Mesendoderm (in vitro differentiated cells): ENCODE results near the gene BOC.
A peak's percentile ranks its signal among the peaks of the same experiment; 100 is the strongest.

ENCODE experiments used
- DNase-seq: peaks from one replicate; pipeline ENCODE4 v3.0.0; 2013
- H2AK5ac ChIP-seq: 2 replicates; pipeline ENCODE4 v1.6.1; 2013; ENCODE audit warnings: low read length, inconsistent platforms
- H2BK120ac ChIP-seq: 2 replicates; pipeline ENCODE4 v1.6.1; 2013; ENCODE audit warnings: low read depth, mild to moderate bottlenecking, low read length, moderate library complexity, mixed read lengths
- H2BK15ac ChIP-seq: replicated peaks from 2 replicates; pipeline ENCODE4 v1.6.1; 2013; ENCODE audit warnings: low read depth, mild to moderate bottlenecking, moderate library complexity
- H2BK5ac ChIP-seq: 2 replicates; pipeline ENCODE4 v1.6.1; 2013; ENCODE audit warnings: low read length, inconsistent platforms
- H3K18ac ChIP-seq: 2 replicates; pipeline ENCODE4 v1.6.1; 2013; ENCODE audit warnings: mild to moderate bottlenecking, low read length, mixed read lengths
- H3K23ac ChIP-seq: one replicate; pipeline ENCODE4 v1.6.1; 2013; ENCODE audit warnings: low read length
- H3K27ac ChIP-seq: 2 replicates; pipeline ENCODE4 v1.5.1; 2013; ENCODE audit warnings: low read depth, mild to moderate bottlenecking, inconsistent platforms, low read length, moderate library complexity
- H3K27me3 ChIP-seq: 2 replicates; pipeline ENCODE4 v1.6.1; 2013; ENCODE audit warnings: low read length, control low read depth, mild to moderate bottlenecking, inconsistent platforms; ENCODE audit not compliant: insufficient read depth, poor library complexity
- H3K36me3 ChIP-seq: 2 replicates; pipeline ENCODE4 v1.6.1; 2013; ENCODE audit warnings: low read length, inconsistent platforms; ENCODE audit not compliant: control insufficient read depth, insufficient read depth
- H3K4ac ChIP-seq: one replicate; pipeline ENCODE4 v1.6.1; 2013; ENCODE audit warnings: low read depth, mild to moderate bottlenecking, low read length, moderate library complexity
- H3K4me1 ChIP-seq: 2 replicates; pipeline ENCODE4 v1.6.1; 2013; ENCODE audit warnings: low read depth, low read length, inconsistent platforms; ENCODE audit not compliant: control insufficient read depth
- H3K4me2 ChIP-seq: 2 replicates; pipeline ENCODE4 v1.6.1; 2013; ENCODE audit warnings: low read length
- H3K4me3 ChIP-seq: 2 replicates; pipeline ENCODE4 v1.5.1; 2013; ENCODE audit warnings: mild to moderate bottlenecking, low read length
- H3K56ac ChIP-seq: one replicate; pipeline ENCODE4 v1.6.1; 2013; ENCODE audit warnings: low read length
- H3K79me1 ChIP-seq: 2 replicates; pipeline ENCODE4 v1.6.1; 2013; ENCODE audit warnings: low read length, inconsistent platforms
- H3K79me2 ChIP-seq: 2 replicates; pipeline ENCODE4 v1.6.1; 2013; ENCODE audit warnings: mild to moderate bottlenecking, low read length; ENCODE audit not compliant: control insufficient read depth, insufficient read depth
- H3K9ac ChIP-seq: 2 replicates; pipeline ENCODE4 v1.6.1; 2013; ENCODE audit warnings: low read length, inconsistent platforms
- H4K5ac ChIP-seq: one replicate; pipeline ENCODE4 v1.6.1; 2013; ENCODE audit warnings: low read length
- H4K8ac ChIP-seq: one replicate; pipeline ENCODE4 v1.6.1; 2013; ENCODE audit warnings: low read depth, mild to moderate bottlenecking, control low read depth, low read length, moderate library complexity
- WGBS: extraction: QIAGEN DNeasy Blood & Tissue Kit; methylation state at CpG from one replicate; pipeline ENCODE4 v1.1.7; 2013; ENCODE audit warnings: low lambda C conversion rate, missing lambda C conversion rate; ENCODE audit not compliant: insufficient coverage; ENCODE audit errors: extremely low coverage; 5-methylcytosine and 5-hydroxymethylcytosine counted together

Gene BOC

DNA sequence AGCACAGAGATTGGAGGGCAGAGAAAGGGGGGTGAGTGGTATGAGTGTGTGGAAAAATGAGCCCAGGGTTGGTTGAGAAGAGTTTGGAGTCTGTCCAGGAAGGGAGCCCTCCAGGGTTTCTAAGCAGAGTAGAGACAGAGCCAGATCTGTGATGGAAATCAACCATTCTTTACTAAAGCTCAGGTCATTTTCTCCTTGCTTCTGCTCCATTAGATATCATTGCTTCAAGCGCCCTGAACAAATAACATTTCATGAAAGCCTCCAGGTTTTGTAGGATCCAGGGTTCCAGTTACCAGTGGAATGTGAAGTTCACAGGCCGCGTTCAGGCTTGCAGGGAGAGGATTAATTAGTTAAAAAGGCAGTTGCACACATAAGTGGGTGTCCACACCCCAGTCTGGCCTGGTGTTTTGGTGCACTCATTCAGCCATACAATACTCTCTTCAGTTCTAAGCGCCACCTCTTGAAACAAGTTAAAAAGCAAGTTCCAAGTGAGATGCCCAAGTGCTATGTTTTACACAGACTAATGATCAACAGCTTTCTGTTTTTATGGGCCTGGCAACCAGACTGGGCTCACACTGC lies 16.4 kb upstream of the BOC start:
- H3K27ac ChIP-seq, result no peak overlapping the region
- no peaks in the 10 kb centered on the region for H3K27me3 ChIP-seq
- DNase-seq, result no peak

DNA sequence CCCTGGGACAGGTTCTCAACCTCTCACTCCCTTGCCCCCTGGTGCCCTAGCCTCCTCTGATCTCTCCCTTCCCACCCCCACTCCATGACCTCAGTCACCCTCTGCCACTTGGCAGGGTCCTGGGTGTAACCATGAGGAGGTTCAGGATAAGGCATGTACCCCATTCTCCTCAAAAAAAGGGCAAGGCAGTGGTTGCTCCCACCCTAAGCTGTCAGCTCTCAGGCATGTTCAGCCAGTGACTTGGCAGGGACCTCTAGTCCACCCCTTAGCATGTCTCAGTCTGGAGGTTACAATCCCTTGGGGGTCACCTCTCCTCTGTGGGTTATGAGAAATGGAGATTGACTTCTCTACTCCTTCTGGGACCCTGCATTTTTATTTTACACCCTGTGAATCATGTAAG lies 11.0 kb upstream of the BOC start:
- Histone ChIP-seq H3K4me3 (no peak overlapping the region), H3K79me1 (no peaks in the 10 kb centered on the region), H3K23ac (no peak overlapping the region), H3K27ac (no peak overlapping the region), H2BK120ac (no peak overlapping the region), H3K36me3 (no peaks in the 10 kb centered on the region), H2BK15ac (no peak overlapping the region), H2AK5ac (no peak overlapping the region), H3K18ac (no peak overlapping the region), H4K5ac (no peak overlapping the region), H3K4me2 (no peak overlapping the region), H3K4me1 (peaks cover 2% of the 10 kb centered on the region), H3K4ac (no peak overlapping the region), H4K8ac (no peak overlapping the region), H3K9ac (no peak overlapping the region), H3K79me2 (no peaks in the 10 kb centered on the region), H3K56ac (no peak overlapping the region), H3K27me3 (no peaks in the 10 kb centered on the region), H2BK5ac (no peak overlapping the region)
- DNase-seq, result no peak

More for the DNA sequence above, 16.4 kb upstream of the BOC start:
- H4K8ac ChIP-seq, result no peak overlapping the region
- H3K4ac ChIP-seq, result no peak overlapping the region
- no peaks in the 10 kb centered on the region for H3K36me3 ChIP-seq
- no peak overlapping the region for H3K4me3 ChIP-seq
- H3K79me1 ChIP-seq, result no peaks in the 10 kb centered on the region
- WGBS, result no CpG with 5 or more reads among the region's 4 CpGs
- no peak overlapping the region for H3K9ac ChIP-seq
- no peak overlapping the region for H3K4me2 ChIP-seq
- H3K4me1 ChIP-seq, result peaks cover 3% of the 10 kb centered on the region
- no peak overlapping the region for H3K18ac ChIP-seq
- H3K79me2 ChIP-seq, result no peaks in the 10 kb centered on the region
- H3K56ac ChIP-seq, result no peak overlapping the region
- no peak overlapping the region for H2BK15ac ChIP-seq
- H4K5ac ChIP-seq, result no peak overlapping the region
- H3K23ac ChIP-seq, result no peak overlapping the region
- no peak overlapping the region for H2BK5ac ChIP-seq
- H2AK5ac ChIP-seq, result no peak overlapping the region
- no peak overlapping the region for H2BK120ac ChIP-seq

DNA sequence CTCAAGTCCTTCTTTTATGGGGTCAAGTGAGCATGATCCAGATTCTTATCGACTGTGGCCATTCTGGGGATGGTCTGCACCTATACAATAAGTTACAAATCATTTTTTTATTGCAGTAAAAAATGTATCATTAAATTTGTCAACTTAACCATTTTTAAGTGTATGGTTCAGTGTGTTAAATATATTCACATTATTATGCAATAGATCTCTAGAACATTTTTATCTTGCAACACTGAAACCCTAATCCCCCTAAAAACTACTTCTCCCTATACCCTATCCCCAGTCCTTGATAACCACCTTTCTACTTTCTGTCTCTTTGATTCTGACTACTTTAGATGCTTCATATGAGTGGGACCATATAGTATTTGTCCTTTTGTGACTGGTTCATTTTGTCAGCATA lies 10.4 kb upstream of the BOC start:
- Histone ChIP-seq H2BK120ac (no peak overlapping the region), H2AK5ac (no peak overlapping the region), H3K27me3 (no peaks in the 10 kb centered on the region), H3K4ac (no peak overlapping the region), H3K4me3 (no peak overlapping the region), H2BK5ac (no peak overlapping the region), H3K4me1 (peaks cover 2% of the 10 kb centered on the region), H3K56ac (no peak overlapping the region), H3K9ac (no peak overlapping the region), H2BK15ac (no peak overlapping the region), H4K5ac (no peak overlapping the region), H3K18ac (no peak overlapping the region), H3K27ac (no peak overlapping the region), H4K8ac (no peak overlapping the region), H3K79me1 (no peaks in the 10 kb centered on the region), H3K4me2 (no peak overlapping the region), H3K79me2 (no peaks in the 10 kb centered on the region), H3K23ac (no peak overlapping the region), H3K36me3 (no peaks in the 10 kb centered on the region)
- WGBS, result no CpG with 5 or more reads among the region's 1 CpG
- DNase-seq, result no peak

DNA sequence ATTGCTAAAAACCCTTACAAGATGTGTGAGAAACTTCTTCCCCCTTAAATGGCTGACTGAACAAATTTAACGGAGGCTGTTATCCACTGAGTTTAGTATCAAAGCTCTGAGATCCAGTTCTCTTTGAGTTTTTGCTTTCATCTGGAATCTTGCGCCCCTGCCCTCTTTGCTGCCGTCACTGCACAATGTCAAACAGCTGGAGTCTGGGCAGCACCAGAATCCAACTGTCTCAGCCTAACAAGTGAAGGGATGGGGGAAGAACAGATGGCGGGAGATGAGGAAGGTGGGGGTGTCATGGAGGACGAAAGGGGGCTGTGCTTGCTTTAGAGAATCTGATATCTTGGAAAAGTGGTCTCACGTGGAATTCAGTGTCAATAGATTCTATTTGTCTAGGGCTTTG lies 7.0 kb upstream of the BOC start:
- H3K56ac ChIP-seq, result no peak overlapping the region
- H2BK5ac ChIP-seq, result no peak overlapping the region
- no peaks in the 10 kb centered on the region for H3K27me3 ChIP-seq
- H3K79me2 ChIP-seq, result no peaks in the 10 kb centered on the region
- H3K4me1 ChIP-seq, result peaks cover 2% of the 10 kb centered on the region
- H4K5ac ChIP-seq, result no peak overlapping the region
- no peak for DNase-seq
- H3K18ac ChIP-seq, result no peak overlapping the region
- no peak overlapping the region for H4K8ac ChIP-seq
- WGBS, result no CpG with 5 or more reads among the region's 6 CpGs
- no peak overlapping the region for H3K4ac ChIP-seq
- no peaks in the 10 kb centered on the region for H3K36me3 ChIP-seq
- H3K23ac ChIP-seq, result no peak overlapping the region
- no peak overlapping the region for H3K4me3 ChIP-seq
- no peak overlapping the region for H3K4me2 ChIP-seq
- H3K27ac ChIP-seq, result no peak overlapping the region
- H3K9ac ChIP-seq, result no peak overlapping the region
- no peaks in the 10 kb centered on the region for H3K79me1 ChIP-seq
- H2AK5ac ChIP-seq, result no peak overlapping the region
- no peak overlapping the region for H2BK120ac ChIP-seq
- H2BK15ac ChIP-seq, result no peak overlapping the region

DNA sequence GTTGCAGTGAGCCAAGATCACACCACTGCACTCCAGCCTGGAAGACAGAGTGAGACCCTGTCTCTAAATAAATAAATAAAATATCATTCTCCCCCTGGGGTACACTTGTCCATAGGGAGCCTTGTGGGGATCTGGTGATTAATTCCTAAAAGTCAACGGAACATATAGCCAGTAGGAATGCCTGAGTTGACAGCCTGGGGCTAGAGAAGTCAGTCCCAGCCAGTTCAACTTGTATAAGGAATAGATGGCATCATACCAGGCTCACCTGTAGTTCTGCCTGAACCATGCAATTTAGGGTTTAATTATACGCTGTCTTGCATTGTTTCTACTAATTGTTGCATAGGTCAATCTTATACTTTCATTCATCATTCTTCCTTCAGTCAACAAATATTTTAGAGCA lies 5.9 kb upstream of the BOC start:
- no peak overlapping the region for H4K5ac ChIP-seq
- DNase-seq, result no peak
- no peaks in the 10 kb centered on the region for H3K4me1 ChIP-seq

DNA sequence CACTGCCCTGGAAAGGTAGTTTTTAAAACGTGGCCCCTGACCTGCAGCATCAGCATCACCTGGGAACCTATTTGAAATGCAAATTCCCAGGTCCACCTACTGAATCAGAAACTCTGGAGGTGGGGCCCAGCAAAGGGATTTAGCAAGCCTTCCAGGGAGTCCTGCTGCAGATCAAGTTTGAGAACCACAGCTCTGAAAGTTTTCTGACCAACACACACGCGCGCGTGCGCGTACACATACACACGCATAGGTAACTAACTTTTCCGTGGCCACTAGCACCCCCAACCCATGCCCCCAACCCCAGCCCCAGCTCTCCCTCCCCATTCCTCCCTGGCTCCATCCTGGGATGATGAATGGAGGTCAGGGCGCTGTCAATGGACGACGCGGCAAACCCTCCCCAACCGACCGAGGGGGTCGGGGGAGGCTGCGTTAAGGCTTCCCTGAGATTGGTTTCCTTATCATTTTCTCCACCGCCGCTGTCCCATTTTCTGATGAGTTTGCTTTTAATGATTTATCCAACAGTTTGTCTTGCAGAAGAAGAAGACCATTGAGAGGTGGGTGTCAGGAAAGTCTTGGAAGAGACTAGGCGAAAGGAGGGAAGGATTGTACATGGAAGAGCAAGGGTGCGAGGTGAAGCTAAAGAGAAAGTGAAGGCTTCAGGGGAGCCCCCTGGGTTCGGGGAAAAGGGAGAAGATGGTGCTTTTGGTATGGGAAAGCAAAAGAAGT lies 590 bp upstream of the BOC start:
- DNase-seq, result peak; percentile 45
- H2BK15ac ChIP-seq, result no peak overlapping the region
- no peaks in the 10 kb centered on the region for H3K79me1 ChIP-seq
- no CpG with 5 or more reads among the region's 22 CpGs for WGBS
- H3K36me3 ChIP-seq, result no peaks in the 10 kb centered on the region
- H4K5ac ChIP-seq, result no peak overlapping the region
- H4K8ac ChIP-seq, result no peak overlapping the region
- no peak overlapping the region for H2BK120ac ChIP-seq
- peak overlapping the region; percentile 62 for H3K18ac ChIP-seq
- H2BK5ac ChIP-seq, result no peak overlapping the region
- H2AK5ac ChIP-seq, result no peak overlapping the region
- H3K27me3 ChIP-seq, result peaks cover 6% of the 10 kb centered on the region
- peak overlapping the region; percentile 51 for H3K4me3 ChIP-seq
- peak overlapping the region; percentile 91 for H3K56ac ChIP-seq
- H3K4ac ChIP-seq, result no peak overlapping the region
- no peak overlapping the region for H3K23ac ChIP-seq
- peak overlapping the region; percentile 75 for H3K9ac ChIP-seq
- peak overlapping the region; percentile 80 for H3K4me2 ChIP-seq
- no peaks in the 10 kb centered on the region for H3K4me1 ChIP-seq
- H3K27ac ChIP-seq, result no peak overlapping the region
- H3K79me2 ChIP-seq, result no peaks in the 10 kb centered on the region

More for the DNA sequence above, 5.9 kb upstream of the BOC start:
- Histone ChIP-seq H3K79me2 (no peaks in the 10 kb centered on the region), H3K56ac (no peak overlapping the region), H3K4me3 (no peak overlapping the region), H3K36me3 (no peaks in the 10 kb centered on the region), H3K4ac (no peak overlapping the region), H3K79me1 (no peaks in the 10 kb centered on the region), H2BK120ac (no peak overlapping the region), H2AK5ac (no peak overlapping the region), H3K27ac (no peak overlapping the region), H4K8ac (no peak overlapping the region), H3K27me3 (no peaks in the 10 kb centered on the region), H3K9ac (no peak overlapping the region), H3K4me2 (no peak overlapping the region), H3K23ac (no peak overlapping the region), H2BK15ac (no peak overlapping the region), H2BK5ac (no peak overlapping the region), H3K18ac (no peak overlapping the region)
- no CpG with 5 or more reads among the region's 2 CpGs for WGBS
